DND-41 (cell line): ENCODE results near the gene SPAG4.

ENCODE experiments used
- ATAC-seq: fragments of 200-7000 bp; cut with Tn5 transposase; 3 replicates; pipeline ENCODE4 v1.9.1; 2021; ENCODE audit warnings: low read depth; ENCODE audit not compliant: insufficient read depth
- DNase-seq: peaks from one replicate; pipeline ENCODE4 v3.0.0-alpha.2; 2020
- H2AFZ ChIP-seq: 2 replicates; pipeline ENCODE4 v1.6.0; 2012; ENCODE audit warnings: low read depth, low read length
- H3K27ac ChIP-seq: 2 replicates; pipeline ENCODE4 v1.5.1; 2012; ENCODE audit warnings: low read length, inconsistent platforms
- H3K27me3 ChIP-seq: fragments of 200-600 bp; sonication (generic); 2 replicates; pipeline ENCODE4 v1.6.0; 2012; ENCODE audit warnings: low read length, mild to moderate bottlenecking, inconsistent platforms; ENCODE audit not compliant: insufficient read depth, poor library complexity
- H3K36me3 ChIP-seq: 2 replicates; pipeline ENCODE4 v1.5.1; 2012; ENCODE audit warnings: low read length, inconsistent platforms; ENCODE audit not compliant: insufficient read depth
- H3K4me1 ChIP-seq: 2 replicates; pipeline ENCODE4 v1.5.1; 2012; ENCODE audit warnings: mild to moderate bottlenecking, low read length; ENCODE audit not compliant: insufficient read depth
- H3K4me2 ChIP-seq: 2 replicates; pipeline ENCODE4 v1.6.0; 2012; ENCODE audit warnings: mild to moderate bottlenecking, moderate library complexity, low read length, inconsistent platforms; ENCODE audit not compliant: insufficient read depth
- H3K4me3 ChIP-seq, 2 experiments: fragments of 200-600 bp in 1 of 2; shearing (Covaris generic) in 1 of 2; 2 replicates each; pipeline ENCODE4 v1.5.1; 2012 to 2016; ENCODE audit warnings: inconsistent platforms in 2 of 2, low read length in 2 of 2, mild to moderate bottlenecking in 2 of 2, low read depth in 1 of 2, moderate library complexity in 1 of 2
- H3K79me2 ChIP-seq: 2 replicates; pipeline ENCODE4 v1.6.0; 2012; ENCODE audit warnings: low read length, inconsistent platforms; ENCODE audit not compliant: insufficient read depth
- H3K9ac ChIP-seq: 2 replicates; pipeline ENCODE4 v1.6.0; 2012; ENCODE audit warnings: low read depth, mild to moderate bottlenecking, inconsistent platforms, low read length, moderate library complexity
- H3K9me3 ChIP-seq: 2 replicates; pipeline ENCODE4 v1.5.1; 2012; ENCODE audit warnings: low read length, moderate library complexity, mild to moderate bottlenecking, inconsistent platforms; ENCODE audit not compliant: insufficient read depth, severe bottlenecking
- H4K20me1 ChIP-seq: 2 replicates; pipeline ENCODE4 v1.6.0; 2012; ENCODE audit warnings: low read length; ENCODE audit not compliant: insufficient read depth
- CTCF ChIP-seq: IDR thresholded peaks from 2 replicates; pipeline ENCODE4 v1.5.1; 2012; ENCODE audit warnings: borderline replicate concordance, low read length, moderate library complexity, mild to moderate bottlenecking; ENCODE audit not compliant: poor library complexity, severe bottlenecking; ENCODE audit errors: extremely low read depth
- EZH2 ChIP-seq: IDR thresholded peaks from 3 replicates; pipeline ENCODE4 v1.6.1; 2012; ENCODE audit warnings: borderline replicate concordance, low read depth, mild to moderate bottlenecking, moderate library complexity, low read length, inconsistent platforms; ENCODE audit not compliant: severe bottlenecking

Gene SPAG4

GRCh38 chr20:35600993-35601973 is 14.3 kb upstream of the SPAG4 start:
- Histone ChIP-seq H2AFZ (no peak overlapping the region), H3K27me3 (no peaks in the 10 kb centered on the region), H3K27ac (no peak overlapping the region), H3K9ac (no peak overlapping the region), H3K4me1 (no peaks in the 10 kb centered on the region), H3K9me3 (no peaks in the 10 kb centered on the region), H3K36me3 (no peaks in the 10 kb centered on the region), H3K4me3 (no peak overlapping the region), H3K4me2 (no peak overlapping the region), H3K79me2 (no peaks in the 10 kb centered on the region), H4K20me1 (no peaks in the 10 kb centered on the region; the same call in 1 of the 2 replicates)
- ATAC-seq (no peak), DNase-seq (no peak)
- TF ChIP-seq EZH2: no peak
- no peak for TF ChIP-seq CTCF

GRCh38 chr20:35601990-35602389 is 13.6 kb upstream of the SPAG4 start:
- no peak overlapping the region for H3K4me3 ChIP-seq
- no peak overlapping the region for H3K27ac ChIP-seq
- H4K20me1 ChIP-seq: no peaks in the 10 kb centered on the region; the same call in 1 of the 2 replicates
- ATAC-seq: no peak
- H3K4me2 ChIP-seq: no peak overlapping the region
- H3K79me2 ChIP-seq: no peaks in the 10 kb centered on the region
- H3K27me3 ChIP-seq: no peaks in the 10 kb centered on the region
- H3K9ac ChIP-seq: no peak overlapping the region
- TF ChIP-seq EZH2 (no peak), CTCF (no peak)
- no peaks in the 10 kb centered on the region for H3K4me1 ChIP-seq
- H3K36me3 ChIP-seq: no peaks in the 10 kb centered on the region
- DNase-seq: no peak
- H2AFZ ChIP-seq: no peak overlapping the region
- H3K9me3 ChIP-seq: no peaks in the 10 kb centered on the region

GRCh38 chr20:35602851-35603495 is 12.7 kb upstream of the SPAG4 start:
- no peak overlapping the region for H3K4me3 ChIP-seq
- no peak overlapping the region for H3K4me2 ChIP-seq
- H3K27ac ChIP-seq: no peak overlapping the region
- no peaks in the 10 kb centered on the region for H3K4me1 ChIP-seq
- no peak overlapping the region for H2AFZ ChIP-seq
- no peaks in the 10 kb centered on the region for H3K79me2 ChIP-seq
- H3K9ac ChIP-seq: no peak overlapping the region
- H3K36me3 ChIP-seq: no peaks in the 10 kb centered on the region
- TF ChIP-seq EZH2 (no peak), CTCF (no peak)
- no peak for DNase-seq
- H4K20me1 ChIP-seq: no peaks in the 10 kb centered on the region; the same call in 1 of the 2 replicates
- H3K9me3 ChIP-seq: no peaks in the 10 kb centered on the region
- no peaks in the 10 kb centered on the region for H3K27me3 ChIP-seq
- ATAC-seq: no peak
